Cerebellar cortex (tissue), 1 donor: Measurements from ENCODE around the gene ZCCHC13.
A peak's percentile ranks its signal among the peaks of the same experiment; 100 is the strongest.
"Not testable (repeated sequence)": the region's sequence is repeated elsewhere in the genome, so short reads cannot be mapped to it uniquely, and the experiment has no call there.

ENCODE experiments used
- DNase-seq: peaks from one replicate; pipeline ENCODE4 v3.0.0-alpha.2; 2015; ENCODE audit warnings: low spot score

Gene ZCCHC13

GRCh38 chrX:74324131-74324530, 20.2 kb downstream of the ZCCHC13 start:
- no peak for DNase-seq

DNA sequence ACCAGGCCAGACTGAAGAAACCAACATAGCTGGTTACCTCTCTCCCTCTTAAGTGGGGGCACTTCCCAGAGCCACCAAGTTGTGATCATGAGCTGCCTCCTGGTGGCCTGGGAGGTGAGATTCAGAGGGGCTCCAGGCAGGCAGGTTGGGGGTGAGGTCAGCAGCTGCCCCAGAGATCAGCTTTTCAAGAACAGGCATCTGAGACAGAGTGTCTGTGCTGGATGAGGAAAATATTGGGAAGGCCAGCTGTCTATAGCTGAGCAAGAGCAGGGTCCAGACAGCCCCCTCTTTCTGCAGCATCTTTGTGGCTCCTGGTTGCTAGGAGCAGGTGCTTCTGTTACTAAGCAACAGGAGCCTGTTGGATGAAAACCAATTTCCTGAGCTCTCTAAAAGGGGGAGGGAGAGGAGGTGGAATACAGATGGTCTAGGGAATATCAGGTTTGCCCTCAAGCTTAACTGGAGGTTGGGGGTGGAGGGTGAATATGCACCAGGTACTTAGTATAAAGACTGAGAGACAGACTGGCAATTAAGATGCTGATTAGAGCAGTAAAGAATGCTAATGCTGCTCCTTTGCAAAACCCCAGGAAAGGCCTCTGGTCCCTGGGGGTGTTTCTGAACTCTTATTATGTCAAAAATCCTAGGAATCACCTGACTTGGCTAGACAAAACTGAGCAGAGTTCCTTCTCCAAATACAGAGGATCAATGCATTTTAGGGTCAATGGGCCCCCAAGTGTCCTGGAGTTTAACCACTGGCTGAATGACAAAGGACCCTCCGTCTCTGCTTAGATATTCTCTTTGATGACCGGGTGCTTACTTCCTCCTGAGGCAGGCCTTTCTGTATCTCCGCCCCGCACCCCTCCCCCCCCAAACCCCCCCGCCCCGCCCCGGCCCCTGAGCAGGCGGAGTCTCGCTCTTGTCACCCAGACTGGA, 21.4 kb downstream of the ZCCHC13 start:
- peak; percentile 34 for DNase-seq

GRCh38 chrX:74338852-74339251, 34.9 kb downstream of the ZCCHC13 start:
- no peak for DNase-seq

GRCh38 chrX:74340051-74340450, 36.1 kb downstream of the ZCCHC13 start:
- DNase-seq: no peak

DNA sequence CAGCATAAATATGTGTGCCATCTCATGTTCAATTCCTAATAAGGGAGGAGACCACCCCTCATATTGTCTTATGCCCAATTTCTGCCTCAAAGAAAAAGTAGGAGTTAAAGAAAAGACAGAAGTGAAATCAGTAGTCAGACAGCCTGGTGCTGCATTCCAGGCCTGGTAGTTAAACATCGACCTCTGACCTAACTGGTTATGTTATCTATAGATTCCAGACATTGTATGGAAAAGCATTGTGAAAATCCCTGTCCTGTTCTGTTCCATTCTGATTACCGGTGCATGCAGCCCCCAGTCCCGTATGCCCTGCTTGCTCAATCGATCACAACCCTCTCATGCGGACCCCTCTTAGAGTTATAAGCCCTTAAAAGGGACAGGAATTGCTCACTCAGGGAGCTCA, 38.2 kb downstream of the ZCCHC13 start:
- not testable (repeated sequence) for DNase-seq

DNA sequence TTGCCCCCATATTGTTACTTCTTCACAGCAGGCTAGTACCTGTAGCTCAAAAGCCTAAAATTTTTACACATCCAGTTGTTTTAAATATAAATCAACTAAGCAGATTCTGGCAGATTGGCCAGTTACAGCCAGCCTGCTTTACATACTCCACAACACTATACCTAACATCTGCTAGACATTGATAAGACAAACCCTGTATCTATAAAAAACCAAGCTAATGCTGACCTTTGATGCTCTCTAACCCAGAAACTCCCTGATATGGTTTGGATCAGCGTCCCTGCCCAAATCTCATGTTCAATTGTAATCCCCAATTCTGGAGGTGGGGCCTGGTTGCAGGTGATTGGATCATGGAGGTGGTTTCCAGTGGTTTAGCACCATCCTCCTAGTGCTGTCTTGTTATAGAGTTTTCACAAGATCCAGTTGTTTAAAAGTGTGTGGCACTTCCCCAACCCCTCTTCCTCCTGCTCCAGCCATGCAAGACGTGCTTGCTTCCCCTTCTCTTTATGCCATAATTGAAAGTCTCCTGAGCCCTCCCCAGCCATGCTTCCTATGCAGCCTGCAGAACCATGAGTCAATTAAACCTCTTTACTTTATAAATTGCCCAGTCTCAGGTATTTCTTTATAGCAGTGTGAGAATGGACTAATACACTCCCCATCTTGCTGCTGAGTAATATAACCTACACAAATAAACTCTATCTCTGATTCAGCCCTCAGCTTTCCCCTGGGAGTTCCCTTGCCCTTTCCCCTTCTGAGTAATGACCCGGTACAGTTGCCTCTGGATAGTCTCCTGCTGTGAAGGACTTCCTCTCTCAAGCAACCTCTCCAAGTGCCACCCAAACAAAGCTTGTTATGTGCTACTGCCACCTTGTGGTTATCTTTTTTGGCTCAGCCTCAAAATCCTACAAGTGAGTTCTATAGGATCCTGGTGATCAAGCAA, 39.6 kb downstream of the ZCCHC13 start:
- peak; percentile 75 for DNase-seq

- no peak for DNase-seq
These were observed 40.3 kb downstream of the ZCCHC13 start for GRCh38 chrX:74344280-74344622.

GRCh38 chrX:74346088-74346487, 42.1 kb downstream of the ZCCHC13 start:
- DNase-seq: no peak

- DNase-seq: no peak
These were observed 45.4 kb downstream of the ZCCHC13 start for GRCh38 chrX:74349387-74349786.

- DNase-seq: no peak
These were observed 47.8 kb downstream of the ZCCHC13 start for GRCh38 chrX:74351760-74352159.

GRCh38 chrX:74353984-74354383, 50.0 kb downstream of the ZCCHC13 start:
- no peak for DNase-seq
